Progenitor cell of endocrine pancreas (in vitro differentiated cells): ENCODE data around the gene MGRN1. TPM values are rescaled to one million over a fixed set of nuclear protein-coding genes. Genes with fewer than 3 reads are reported as not detected.

Experiments used
- DNase-seq: peaks from one replicate; pipeline ENCODE4 v3.0.0; 2021; ENCODE audit warnings: low spot score; ENCODE audit not compliant: unreplicated experiment
- H3K27ac Mint-ChIP-seq: 2 replicates; pipeline ENCODE4 v1.8.0; 2021; ENCODE audit warnings: mild to moderate bottlenecking, moderate library complexity, mixed read lengths
- H3K27me3 Mint-ChIP-seq: 2 replicates; pipeline ENCODE4 v1.8.0; 2021; ENCODE audit warnings: mixed read lengths
- H3K36me3 Mint-ChIP-seq: 2 replicates; pipeline ENCODE4 v1.8.0; 2022; ENCODE audit warnings: mixed read lengths; ENCODE audit not compliant: insufficient read depth
- H3K4me1 Mint-ChIP-seq: 2 replicates; pipeline ENCODE4 v1.8.0; 2021; ENCODE audit warnings: low read depth, mixed read lengths
- H3K4me3 Mint-ChIP-seq: 2 replicates; pipeline ENCODE4 v1.8.0; 2021; ENCODE audit warnings: low read depth, mild to moderate bottlenecking, moderate library complexity, mixed read lengths
- H3K9me3 Mint-ChIP-seq: 2 replicates; pipeline ENCODE4 v1.8.0; 2021; ENCODE audit warnings: low read depth, mixed read lengths
- total RNA-seq: library from RNA; stranded (reverse); gene quantifications from 2 replicates; pipeline ENCODE4 v1.2.1, GENCODE V29; 2021
- TF ChIP-seq, protein P1 (sequence below): fragments of 200-600 bp; sonication (generic); IDR thresholded peaks from one replicate; pipeline ENCODE4 v1.5.0; 2021; ENCODE audit warnings: antibody characterized with exemption, mild to moderate bottlenecking; ENCODE audit not compliant: unreplicated experiment

Gene MGRN1
- total RNA-seq, 1 donor from 2014 or later, result 104 TPM

DNA sequence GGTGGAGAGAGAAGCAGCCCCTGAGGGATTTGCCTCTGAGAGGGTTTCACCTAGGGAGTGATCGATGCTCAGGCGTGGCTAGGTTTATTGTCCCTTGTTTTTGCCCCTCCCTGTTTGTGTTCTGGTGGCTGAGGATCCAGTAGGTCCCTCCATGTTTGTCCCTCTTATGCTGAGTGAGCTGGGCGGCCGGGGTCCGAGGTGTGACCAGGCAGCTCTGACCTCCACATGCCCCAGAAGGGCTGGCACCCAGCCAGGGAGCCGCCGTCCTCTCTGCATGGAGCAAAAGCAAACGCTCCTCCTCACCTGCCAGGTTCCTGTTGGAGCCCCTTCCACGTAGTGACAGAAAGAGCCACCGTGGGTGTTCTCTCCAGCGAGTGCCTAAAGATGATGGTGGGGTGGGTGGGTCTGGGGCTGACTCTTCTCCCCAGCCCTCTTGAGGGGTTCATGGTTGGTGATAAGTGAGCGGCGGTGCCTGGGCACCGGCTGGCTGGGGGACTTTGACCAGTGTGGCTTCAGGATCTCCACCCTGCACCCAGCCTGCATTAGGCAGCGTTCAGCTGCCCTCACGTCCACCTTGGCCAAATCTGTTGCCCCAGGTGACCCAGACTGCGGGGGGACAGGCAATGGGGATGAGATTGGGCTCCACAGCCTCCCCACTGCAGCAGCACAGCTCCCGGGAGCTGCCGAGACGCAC lies 54.7 kb downstream of the MGRN1 start:
- no peak for DNase-seq
- H3K27ac Mint-ChIP-seq, result no peak overlapping the region
- H3K4me3 Mint-ChIP-seq, result no peak overlapping the region
- peaks cover 3% of the 10 kb centered on the region for H3K36me3 Mint-ChIP-seq
- TF ChIP-seq, protein P1, sequence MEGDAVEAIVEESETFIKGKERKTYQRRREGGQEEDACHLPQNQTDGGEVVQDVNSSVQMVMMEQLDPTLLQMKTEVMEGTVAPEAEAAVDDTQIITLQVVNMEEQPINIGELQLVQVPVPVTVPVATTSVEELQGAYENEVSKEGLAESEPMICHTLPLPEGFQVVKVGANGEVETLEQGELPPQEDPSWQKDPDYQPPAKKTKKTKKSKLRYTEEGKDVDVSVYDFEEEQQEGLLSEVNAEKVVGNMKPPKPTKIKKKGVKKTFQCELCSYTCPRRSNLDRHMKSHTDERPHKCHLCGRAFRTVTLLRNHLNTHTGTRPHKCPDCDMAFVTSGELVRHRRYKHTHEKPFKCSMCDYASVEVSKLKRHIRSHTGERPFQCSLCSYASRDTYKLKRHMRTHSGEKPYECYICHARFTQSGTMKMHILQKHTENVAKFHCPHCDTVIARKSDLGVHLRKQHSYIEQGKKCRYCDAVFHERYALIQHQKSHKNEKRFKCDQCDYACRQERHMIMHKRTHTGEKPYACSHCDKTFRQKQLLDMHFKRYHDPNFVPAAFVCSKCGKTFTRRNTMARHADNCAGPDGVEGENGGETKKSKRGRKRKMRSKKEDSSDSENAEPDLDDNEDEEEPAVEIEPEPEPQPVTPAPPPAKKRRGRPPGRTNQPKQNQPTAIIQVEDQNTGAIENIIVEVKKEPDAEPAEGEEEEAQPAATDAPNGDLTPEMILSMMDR, result no peak
- no peaks in the 10 kb centered on the region for H3K4me1 Mint-ChIP-seq
- H3K9me3 Mint-ChIP-seq, result no peaks in the 10 kb centered on the region
- H3K27me3 Mint-ChIP-seq, result no peaks in the 10 kb centered on the region

DNA sequence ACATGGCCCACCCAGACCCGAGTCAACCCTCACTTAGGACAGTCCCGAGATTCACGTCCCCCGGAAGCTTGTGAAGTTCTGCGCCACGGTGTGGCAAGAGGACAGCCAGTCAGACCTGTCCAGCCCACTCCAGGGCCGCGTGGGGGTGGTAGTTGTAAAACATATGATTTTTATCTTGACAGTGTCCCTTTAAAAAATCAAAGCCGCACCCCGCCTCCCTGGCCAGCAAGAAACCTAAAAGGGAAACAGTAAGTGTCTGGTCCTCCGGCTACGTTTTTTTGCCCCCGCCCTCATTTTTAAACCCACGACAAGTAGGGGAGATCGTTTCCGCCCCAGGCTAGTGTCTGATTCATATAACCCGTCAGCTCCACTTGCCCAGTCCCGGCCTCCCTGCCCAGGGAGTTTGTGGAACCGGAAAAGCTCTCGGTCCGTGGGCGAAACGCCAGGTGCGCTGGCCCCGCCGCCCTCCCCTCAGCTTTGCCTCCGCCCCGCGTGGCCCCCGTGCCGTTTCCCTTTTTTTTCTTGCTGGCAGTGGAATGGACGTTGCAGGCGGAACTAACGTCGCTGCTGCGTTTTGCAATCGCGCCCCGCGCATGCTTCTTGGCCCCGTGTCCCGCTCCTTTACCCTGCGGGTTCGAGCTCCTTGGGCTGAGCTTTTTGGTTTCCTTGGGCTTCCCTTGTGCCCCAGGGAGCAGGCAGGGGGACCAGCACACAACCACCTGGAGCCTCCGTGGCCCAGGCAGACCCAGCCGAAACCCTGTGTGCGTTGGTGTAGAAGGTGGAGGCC lies 55.4 kb downstream of the MGRN1 start:
- Mint-ChIP-seq H3K27ac (peak overlapping the region; percentile 29), H3K27me3 (no peaks in the 10 kb centered on the region), H3K36me3 (peaks cover 3% of the 10 kb centered on the region), H3K4me1 (no peaks in the 10 kb centered on the region), H3K4me3 (no peak overlapping the region), H3K9me3 (no peaks in the 10 kb centered on the region)
- TF ChIP-seq, protein P1, result no peak
- DNase-seq, result no peak

DNA sequence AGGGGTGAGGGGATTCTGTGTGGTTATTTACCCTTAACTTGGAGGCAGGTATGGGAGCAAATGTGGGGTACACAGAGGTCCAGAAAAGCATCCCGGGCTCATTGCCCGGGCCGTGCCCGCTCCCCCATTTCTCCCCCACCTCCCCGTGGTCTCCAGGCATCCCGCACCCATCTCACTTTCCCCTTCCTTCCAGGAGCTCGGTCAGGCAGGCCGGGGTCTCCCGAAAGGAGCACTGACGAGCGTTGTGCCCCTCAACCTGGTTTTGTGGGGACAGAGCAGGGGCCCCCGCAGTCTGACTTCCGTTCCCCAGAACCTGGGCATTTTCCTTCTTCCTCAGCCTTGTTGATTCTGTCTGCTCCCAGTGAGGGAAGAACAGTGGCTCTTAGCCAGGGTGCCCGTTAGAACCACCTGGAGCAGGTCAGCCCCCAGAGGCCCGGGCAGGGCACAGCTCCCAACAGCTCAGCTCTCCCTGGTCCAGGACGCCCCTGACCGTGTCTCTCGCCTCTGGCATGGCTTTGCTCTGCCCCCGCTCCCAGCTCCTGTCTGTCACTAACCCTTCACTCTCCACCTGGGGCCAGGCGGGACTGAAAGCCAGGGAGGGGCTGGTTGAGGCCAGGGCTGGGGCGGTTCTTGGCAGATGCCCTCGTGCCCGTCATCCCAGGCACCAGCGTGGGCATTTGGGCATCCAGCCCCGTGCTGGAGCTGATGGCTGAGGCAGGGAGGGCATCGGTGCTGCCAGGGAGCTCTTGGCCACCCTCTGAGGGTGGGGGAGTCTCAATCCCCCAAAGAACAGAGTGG lies 56.2 kb downstream of the MGRN1 start:
- H3K4me1 Mint-ChIP-seq, result no peaks in the 10 kb centered on the region
- no peaks in the 10 kb centered on the region for H3K27me3 Mint-ChIP-seq
- peaks cover 3% of the 10 kb centered on the region for H3K36me3 Mint-ChIP-seq
- DNase-seq, result no peak
- H3K27ac Mint-ChIP-seq, result no peak overlapping the region
- H3K9me3 Mint-ChIP-seq, result no peaks in the 10 kb centered on the region
- TF ChIP-seq, protein P1, result no peak
- no peak overlapping the region for H3K4me3 Mint-ChIP-seq

DNA sequence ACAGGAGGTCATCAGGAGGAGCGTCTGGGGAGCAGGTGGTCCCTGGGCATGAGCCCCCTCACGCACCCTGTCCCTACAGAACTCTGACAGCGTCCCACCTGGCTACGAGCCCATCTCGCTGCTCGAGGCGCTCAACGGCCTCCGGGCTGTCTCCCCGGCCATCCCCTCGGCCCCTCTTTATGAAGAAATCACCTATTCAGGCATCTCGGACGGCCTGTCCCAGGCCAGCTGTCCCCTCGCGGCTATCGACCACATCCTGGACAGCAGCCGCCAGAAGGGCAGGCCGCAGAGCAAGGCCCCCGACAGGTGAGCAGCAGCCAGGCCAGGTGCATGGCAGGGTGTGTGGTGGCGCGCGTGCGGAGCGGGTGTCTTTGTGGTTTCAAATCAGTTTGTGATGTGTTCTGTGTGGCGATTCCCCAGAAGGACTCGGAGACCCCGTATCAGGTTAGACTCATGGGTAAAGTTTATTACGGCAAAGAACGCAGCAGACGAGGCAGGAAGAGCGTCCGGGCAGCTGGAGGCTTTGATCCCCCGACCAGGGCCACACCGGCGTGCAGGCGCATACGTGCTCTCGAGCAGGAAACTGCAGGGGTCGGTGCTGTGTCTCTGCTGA lies 57.0 kb downstream of the MGRN1 start:
- TF ChIP-seq, protein P1, result no peak
- DNase-seq, result no peak

More for the DNA sequence above, 57.0 kb downstream of the MGRN1 start:
- H3K4me3 Mint-ChIP-seq, result no peak overlapping the region
- no peak overlapping the region for H3K27ac Mint-ChIP-seq
- peaks cover 3% of the 10 kb centered on the region for H3K36me3 Mint-ChIP-seq
- no peaks in the 10 kb centered on the region for H3K9me3 Mint-ChIP-seq
- no peaks in the 10 kb centered on the region for H3K4me1 Mint-ChIP-seq
- no peaks in the 10 kb centered on the region for H3K27me3 Mint-ChIP-seq
